ENCODE results near the gene DGKI. TPM values are rescaled to one million over a fixed set of nuclear protein-coding genes. Genes with fewer than 3 reads are reported as not detected.

The DGKI gene
- total and polyA plus RNA-seq, 2 of the 13 experiments (the other 11 are each of a cell fraction or from before 2014, with no cell fraction given): 0.09 to 0.17 TPM

- H3K4me1 ChIP-seq (ENCODE audit: insufficient read depth, low read length): peaks cover 13% of the 10 kb centered on the region
- H3K27me3 ChIP-seq (ENCODE audit: control insufficient read depth in 1 of 2, insufficient read depth in 2 of 2, low read length in 2 of 2): no peaks in the 10 kb centered on the region; a peak in 1 of 5 replicates
- no peak for ATAC-seq
- ChIA-PET CTCF (ENCODE audit: low intra/inter-chr PET ratio, low total read pairs) (no interaction called here), POLR2A (no interaction called here)
- no peaks in the 10 kb centered on the region for H3K9me3 ChIP-seq (ENCODE audit: low read length)
- no peak for FAIRE-seq
- H3K27ac ChIP-seq (ENCODE audit: extremely low read length, insufficient read depth, low read length): no peak overlapping the region
- H3K4me2 ChIP-seq (ENCODE audit: low read depth, low read length): no peak overlapping the region
- no peak overlapping the region for H3K4me3 ChIP-seq (replicated peaks in 1 of 3; ENCODE audit: insufficient read depth in 1 of 3, low read depth in 2 of 3, low read length in 3 of 3)
- H3K79me2 ChIP-seq (ENCODE audit: insufficient read depth, low read length): no peaks in the 10 kb centered on the region
- 0% methylated on average over 4 of the region's 4 CpGs for WGBS (ENCODE audit: low lambda C conversion rate)
- H3K9ac ChIP-seq (ENCODE audit: insufficient read depth, low read depth, low read length): no peak overlapping the region
- intact Hi-C loops (cut with micrococcal nuclease; ENCODE audit: unreplicated experiment): no loop called here
- in situ Hi-C loops (cut with HindIII; ENCODE audit: extremely low pct_ligation_motif_present, low pct_unique_long_range_greater_than_20kb): no loop called here
- no peaks in the 10 kb centered on the region for H3K36me3 ChIP-seq (replicated peaks in 1 of 2; ENCODE audit: control insufficient read depth in 1 of 2, insufficient read depth in 2 of 2, low read length in 2 of 2)
- BruUV-seq (replicated peaks): no TSS peak
- TF ChIP-seq HES4 (CRISPR knock-in tag; IDR thresholded peaks at IDR 0.05; ENCODE audit: borderline replicate concordance) (no peak), ZNF282 (IDR thresholded peaks at IDR 0.05; ENCODE audit: partially characterized antibody) (no peak), ZNF569 (CRISPR knock-in tag; IDR thresholded peaks at IDR 0.05; ENCODE audit: borderline replicate concordance) (no peak), ZNF724P (CRISPR knock-in tag; IDR thresholded peaks at IDR 0.05; ENCODE audit: borderline replicate concordance) (no peak), ZNF597 (CRISPR knock-in tag; IDR thresholded peaks at IDR 0.05) (no peak)
- no peak overlapping the region for H2AFZ ChIP-seq (ENCODE audit: low read length)
- DNase-seq (ENCODE audit: low spot score): no peak
- no peaks in the 10 kb centered on the region for H4K20me1 ChIP-seq (ENCODE audit: insufficient read depth, low read length)
Observed at GRCh38 chr7:137546671-137547070, 300.1 kb downstream of the DGKI start.

- TF ChIP-seq MEIS1 (CRISPR knock-in tag; IDR thresholded peaks at IDR 0.05; ENCODE audit: borderline replicate concordance): no peak
- TF ChIP-seq ZNF550 (CRISPR knock-in tag; IDR thresholded peaks at IDR 0.05; ENCODE audit: borderline replicate concordance): no peak
- TF ChIP-seq ZNF784 (CRISPR knock-in tag; IDR thresholded peaks at IDR 0.05; ENCODE audit: borderline replicate concordance): no peak
- no peak for TF ChIP-seq ZMYM3 (CRISPR knock-in tag; IDR thresholded peaks at IDR 0.05)
- TF ChIP-seq KMT2A (CRISPR knock-in tag; IDR thresholded peaks at IDR 0.05): no peak
- ATAC-seq (no peak), DNase-seq (ENCODE audit: low spot score) (no peak), FAIRE-seq (no peak)
- no peaks in the 10 kb centered on the region for H3K36me3 ChIP-seq (replicated peaks in 1 of 2; ENCODE audit: control insufficient read depth in 1 of 2, insufficient read depth in 2 of 2, low read length in 2 of 2)
- H3K4me1 ChIP-seq (ENCODE audit: insufficient read depth, low read length): peaks cover 13% of the 10 kb centered on the region
- intact Hi-C loops (cut with micrococcal nuclease; ENCODE audit: unreplicated experiment) (no loop called here), in situ Hi-C loops (cut with HindIII; ENCODE audit: extremely low pct_ligation_motif_present, low pct_unique_long_range_greater_than_20kb) (no loop called here)
- H4K20me1 ChIP-seq (ENCODE audit: insufficient read depth, low read length): no peaks in the 10 kb centered on the region
- H3K79me2 ChIP-seq (ENCODE audit: insufficient read depth, low read length): no peaks in the 10 kb centered on the region
- H3K4me2 ChIP-seq (ENCODE audit: low read depth, low read length): no peak overlapping the region
- H3K27ac ChIP-seq (ENCODE audit: extremely low read length, insufficient read depth, low read length): no peak overlapping the region
- no TSS peak for BruUV-seq (replicated peaks)
- no peak overlapping the region for H2AFZ ChIP-seq (ENCODE audit: low read length)
- H3K27me3 ChIP-seq (ENCODE audit: control insufficient read depth in 1 of 2, insufficient read depth in 2 of 2, low read length in 2 of 2): no peaks in the 10 kb centered on the region
- ChIA-PET CTCF (ENCODE audit: low intra/inter-chr PET ratio, low total read pairs) (no interaction called here), POLR2A (no interaction called here)
- H3K4me3 ChIP-seq (replicated peaks in 1 of 3; ENCODE audit: insufficient read depth in 1 of 3, low read depth in 2 of 3, low read length in 3 of 3): no peak overlapping the region
- H3K9me3 ChIP-seq (ENCODE audit: low read length): no peaks in the 10 kb centered on the region
- WGBS (ENCODE audit: low lambda C conversion rate): 83% methylated on average over 13 of the region's 13 CpGs
- no peak overlapping the region for H3K9ac ChIP-seq (ENCODE audit: insufficient read depth, low read depth, low read length)
Observed at GRCh38 chr7:137546009-137546408, 300.8 kb downstream of the DGKI start.
